ENCODE data around the gene PDE4D.

DNA sequence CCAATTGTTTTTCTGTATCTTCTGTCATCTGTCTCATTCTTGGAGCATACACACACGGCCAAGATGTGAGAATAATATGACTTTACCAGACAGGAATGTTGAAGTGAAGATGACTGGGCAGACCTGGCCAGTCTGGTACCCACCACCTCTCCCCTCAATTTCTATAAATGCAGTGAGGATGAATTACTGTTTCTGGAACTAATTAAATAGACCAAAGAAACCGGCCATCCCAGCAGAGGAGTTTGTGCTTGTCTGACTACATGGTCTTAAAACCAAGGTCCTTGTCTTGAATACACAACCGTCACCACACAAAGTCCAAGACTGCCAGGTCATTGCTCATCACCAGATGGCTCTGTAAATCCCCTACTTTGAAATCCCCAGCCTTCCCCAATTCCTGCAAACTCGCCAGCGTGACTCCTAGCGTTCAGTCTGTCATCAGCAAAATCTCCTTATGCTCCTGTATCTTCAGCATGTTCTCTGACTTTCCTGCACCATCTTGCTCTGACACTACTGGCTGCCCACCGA, 147.2 kb downstream of the PDE4D start:
- peak in 1 of 3 experiments; percentile 24 for TF ChIP-seq CTCF (optimal IDR thresholded peaks at IDR 0.05 in 1 of 3, IDR thresholded peaks at IDR 0.05 in 1 of 3, conservative IDR thresholded peaks at IDR 0.05 in 1 of 3; ENCODE audit: extremely low read depth in 1 of 3, insufficient read depth in 2 of 3, low read length in 3 of 3)
- TF ChIP-seq EZH2 (IDR thresholded peaks at IDR 0.05; ENCODE audit: low read length), result no peak
